Activated CD4-positive, alpha-beta memory T cell treated with anti-CD3 and anti-CD28 coated beads for 36 hours (primary cell): ENCODE data around the gene PCDHB9. TPM values are rescaled to one million over a fixed set of nuclear protein-coding genes. Genes with fewer than 3 reads are reported as not detected.
A peak's percentile ranks its signal among the peaks of the same experiment; 100 is the strongest.
"Not testable (repeated sequence)": the region's sequence is repeated elsewhere in the genome, so short reads cannot be mapped to it uniquely, and the experiment has no call there.

Source experiments
- CTCF ChIA-PET: fragments of 350-600 bp; sonication (Branson Sonifier 250); formaldehyde crosslinking; loops from one replicate; lab custom pipeline; 2021; ENCODE audit warnings: antibody characterized with exemption, inconsistent platforms; lab: Charles Lee
- POLR2A ChIA-PET: fragments of 350-600 bp; sonication (Branson Sonifier 250); formaldehyde crosslinking; loops from one replicate; lab custom pipeline; 2021; ENCODE audit warnings: antibody characterized with exemption; lab: Charles Lee
- DNase-seq: peaks from one replicate; pipeline ENCODE4 v3.0.0-alpha.2; 2020
- H3K27ac Mint-ChIP-seq: one replicate; pipeline ENCODE4 v1.8.0; 2021; ENCODE audit warnings: mixed read lengths
- H3K27me3 Mint-ChIP-seq: one replicate; pipeline ENCODE4 v1.8.0; 2021; ENCODE audit warnings: mixed read lengths
- H3K36me3 Mint-ChIP-seq: one replicate; pipeline ENCODE4 v1.8.0; 2021; ENCODE audit warnings: mixed read lengths
- H3K4me1 Mint-ChIP-seq: one replicate; pipeline ENCODE4 v1.8.0; 2021; ENCODE audit warnings: low read depth, mixed read lengths
- H3K4me3 Mint-ChIP-seq: one replicate; pipeline ENCODE4 v1.8.0; 2021; ENCODE audit warnings: mild to moderate bottlenecking, mixed read lengths
- H3K9me3 Mint-ChIP-seq: one replicate; pipeline ENCODE4 v1.8.0; 2021; ENCODE audit warnings: mixed read lengths
- intact Hi-C: fragments of 100-400 bp; cut with micrococcal nuclease; formaldehyde crosslinking; loops from one replicate; pipeline ENCODE4 v1.15.1; 2023
- total RNA-seq, 2 experiments: library from RNA; stranded (reverse); gene quantifications; one replicate each; pipeline ENCODE4 v1.2.3, GENCODE V29; 2021

The PCDHB9 gene
- not detected for total RNA-seq

- ChIA-PET CTCF (interaction anchor here (0.6 to 2.5 kb wide), 16 partner anchors 10 to 1274 kb away, joined by 3 to 12 read pairs (median 3); partner anchors contain the start of genes PCDHB11, PCDHB7, PCDHGB3 and TAF7), POLR2A (no interaction called here)
- peaks cover 22% of the 10 kb centered on the region for H3K9me3 Mint-ChIP-seq
- H3K27ac Mint-ChIP-seq = no peak within 1 kb of the TSS
- peak; percentile 56 for DNase-seq
- H3K36me3 Mint-ChIP-seq = peaks cover 6% of the 10 kb centered on the region
- peaks cover 44% of the 10 kb centered on the region for H3K27me3 Mint-ChIP-seq
- intact Hi-C loops = no loop called here
- peaks cover 6% of the 10 kb centered on the region for H3K4me1 Mint-ChIP-seq
- peak within 1 kb of the TSS; percentile 8 for H3K4me3 Mint-ChIP-seq
Measured at GRCh38 chr5:141186897-141187512, at the start of gene PCDHB9. PCDHB9 (plus strand) TSS chr5:141187161; CDS start chr5:141187319, 158 bp downstream.

GRCh38 chr5:141137346-141137745 is 49.6 kb upstream of the PCDHB9 start:
- CTCF ChIA-PET, H3K27me3 Mint-ChIP-seq, H3K27ac Mint-ChIP-seq, H3K4me3 Mint-ChIP-seq, intact Hi-C loops, DNase-seq, POLR2A ChIA-PET, H3K4me1 Mint-ChIP-seq, H3K36me3 Mint-ChIP-seq: not testable (repeated sequence)
- H3K9me3 Mint-ChIP-seq = peaks cover 41% of the 10 kb centered on the region

GRCh38 chr5:141149812-141150211 is 37.1 kb upstream of the PCDHB9 start, which contains the start of gene PCDHB6:
PCDHB6 (plus strand) TSS chr5:141150057; CDS start chr5:141150258, 201 bp downstream.
- intact Hi-C loops = no loop called here
- ChIA-PET CTCF (no interaction called here), POLR2A (no interaction called here)
- no peak for DNase-seq
- H3K4me3 Mint-ChIP-seq = no peak within 1 kb of the TSS
- H3K4me1 Mint-ChIP-seq = no peaks in the 10 kb centered on the region
- peaks cover 27% of the 10 kb centered on the region for H3K27me3 Mint-ChIP-seq
- peaks cover 19% of the 10 kb centered on the region for H3K9me3 Mint-ChIP-seq
- peaks cover 9% of the 10 kb centered on the region for H3K36me3 Mint-ChIP-seq
- no peak within 1 kb of the TSS for H3K27ac Mint-ChIP-seq

- H3K27me3 Mint-ChIP-seq = peaks cover 27% of the 10 kb centered on the region
- intact Hi-C loops = no loop called here
Measured at GRCh38 chr5:141150224-141150992, 36.6 kb upstream of the PCDHB9 start.

GRCh38 chr5:141150993-141151325 is 36.0 kb upstream of the PCDHB9 start:
- Mint-ChIP-seq H3K27ac (no peak overlapping the region), H3K9me3 (peaks cover 19% of the 10 kb centered on the region), H3K4me3 (no peak overlapping the region), H3K36me3 (peaks cover 9% of the 10 kb centered on the region), H3K27me3 (peaks cover 27% of the 10 kb centered on the region), H3K4me1 (no peaks in the 10 kb centered on the region)
- intact Hi-C loops = no loop called here
- no peak for DNase-seq
- POLR2A ChIA-PET = no interaction called here
- CTCF ChIA-PET = interaction anchor here (0.6 kb wide), 1 partner anchor 170 kb away, joined by 3 read pairs; the partner anchor contains the start of gene TAF7

More at GRCh38 chr5:141150224-141150992, 36.6 kb upstream of the PCDHB9 start:
- no peak overlapping the region for H3K4me3 Mint-ChIP-seq
- POLR2A ChIA-PET = no interaction called here
- peaks cover 9% of the 10 kb centered on the region for H3K36me3 Mint-ChIP-seq
- CTCF ChIA-PET = interaction anchor here (0.6 kb wide), 1 partner anchor 170 kb away, joined by 3 read pairs; the partner anchor contains the start of gene TAF7
- no peaks in the 10 kb centered on the region for H3K4me1 Mint-ChIP-seq
- H3K9me3 Mint-ChIP-seq = peaks cover 19% of the 10 kb centered on the region
- DNase-seq = no peak
- no peak overlapping the region for H3K27ac Mint-ChIP-seq

GRCh38 chr5:141151632-141152031 is 35.3 kb upstream of the PCDHB9 start:
- intact Hi-C loops = not testable (repeated sequence)
- peaks cover 10% of the 10 kb centered on the region for H3K36me3 Mint-ChIP-seq

GRCh38 chr5:141152096-141152495 is 34.9 kb upstream of the PCDHB9 start:
- CTCF ChIA-PET = interaction anchor here (0.6 kb wide), 1 partner anchor 288 kb away, joined by 3 read pairs; no protein-coding TSS in a partner anchor
- peaks cover 39% of the 10 kb centered on the region for H3K27me3 Mint-ChIP-seq
- H3K9me3 Mint-ChIP-seq = peaks cover 21% of the 10 kb centered on the region
- H3K27ac Mint-ChIP-seq, H3K4me1 Mint-ChIP-seq, DNase-seq, POLR2A ChIA-PET, H3K4me3 Mint-ChIP-seq, intact Hi-C loops: not testable (repeated sequence)
- H3K36me3 Mint-ChIP-seq = peaks cover 12% of the 10 kb centered on the region

More at GRCh38 chr5:141151632-141152031, 35.3 kb upstream of the PCDHB9 start:
- Mint-ChIP-seq H3K9me3 (peaks cover 19% of the 10 kb centered on the region), H3K27me3 (peaks cover 34% of the 10 kb centered on the region)
- H3K4me3 Mint-ChIP-seq, POLR2A ChIA-PET, H3K4me1 Mint-ChIP-seq, DNase-seq, H3K27ac Mint-ChIP-seq: not testable (repeated sequence)
- CTCF ChIA-PET = interaction anchor here (0.6 kb wide), 1 partner anchor 287 kb away, joined by 3 read pairs; no protein-coding TSS in a partner anchor

GRCh38 chr5:141155540-141156374 is 31.2 kb upstream of the PCDHB9 start:
- intact Hi-C loops = no loop called here
- H3K4me3 Mint-ChIP-seq = no peak overlapping the region

GRCh38 chr5:141157356-141157755 is 29.6 kb upstream of the PCDHB9 start:
- CTCF ChIA-PET, H3K4me1 Mint-ChIP-seq, DNase-seq, POLR2A ChIA-PET, H3K36me3 Mint-ChIP-seq, H3K4me3 Mint-ChIP-seq, H3K27ac Mint-ChIP-seq, intact Hi-C loops: not testable (repeated sequence)
- peaks cover 14% of the 10 kb centered on the region for H3K9me3 Mint-ChIP-seq
- peaks cover 24% of the 10 kb centered on the region for H3K27me3 Mint-ChIP-seq

More at GRCh38 chr5:141155540-141156374, 31.2 kb upstream of the PCDHB9 start:
- Mint-ChIP-seq H3K36me3 (peaks cover 10% of the 10 kb centered on the region), H3K4me1 (no peaks in the 10 kb centered on the region), H3K27ac (no peak overlapping the region), H3K9me3 (peaks cover 23% of the 10 kb centered on the region), H3K27me3 (peaks cover 34% of the 10 kb centered on the region)
- DNase-seq = no peak
- POLR2A ChIA-PET = no interaction called here
- CTCF ChIA-PET = no interaction called here

- H3K36me3 Mint-ChIP-seq, CTCF ChIA-PET, POLR2A ChIA-PET: not testable (repeated sequence)
Measured at GRCh38 chr5:141157901-141158300, 29.1 kb upstream of the PCDHB9 start.

GRCh38 chr5:141172381-141173204 is 14.4 kb upstream of the PCDHB9 start, which contains the start of gene PCDHB7:
PCDHB7 (plus strand) TSS chr5:141172644; CDS start chr5:141172836, 192 bp downstream.
- ChIA-PET CTCF (interaction anchor here (0.6 to 1.4 kb wide), 3 partner anchors 15 to 385 kb away, joined by 3 read pairs; partner anchors contain the start of gene PCDHB9), POLR2A (no interaction called here)
- peaks cover 1% of the 10 kb centered on the region for H3K36me3 Mint-ChIP-seq
- intact Hi-C loops = no loop called here
- no peak within 1 kb of the TSS for H3K27ac Mint-ChIP-seq
- no peak within 1 kb of the TSS for H3K4me3 Mint-ChIP-seq
- peaks cover 25% of the 10 kb centered on the region for H3K27me3 Mint-ChIP-seq
- H3K4me1 Mint-ChIP-seq = no peaks in the 10 kb centered on the region
- H3K9me3 Mint-ChIP-seq = peaks cover 11% of the 10 kb centered on the region
- DNase-seq = peak; percentile 35

More at GRCh38 chr5:141157901-141158300, 29.1 kb upstream of the PCDHB9 start:
- H3K9me3 Mint-ChIP-seq = peaks cover 14% of the 10 kb centered on the region
- DNase-seq, intact Hi-C loops, H3K4me3 Mint-ChIP-seq, H3K4me1 Mint-ChIP-seq, H3K27ac Mint-ChIP-seq: not testable (repeated sequence)
- H3K27me3 Mint-ChIP-seq = peaks cover 21% of the 10 kb centered on the region
